GM12873 (cell line): ENCODE data around the gene GSTA5.
"Not testable (repeated sequence)": the region's sequence is repeated elsewhere in the genome, so short reads cannot be mapped to it uniquely, and the experiment has no call there.

ENCODE experiments used
- CTCF ChIP-seq: IDR thresholded peaks from 2 replicates; pipeline ENCODE4 v1.5.1; 2012; ENCODE audit warnings: low read depth, mild to moderate bottlenecking, moderate library complexity, low read length, control low read depth; ENCODE audit not compliant: insufficient read depth; ENCODE audit errors: missing control alignments

GSTA5 gene

GRCh38 chr6:52815167-52816092 lies 25.2 kb downstream of the GSTA5 start:
- TF ChIP-seq CTCF, result peak; percentile 81

GRCh38 chr6:52808660-52809059 lies 32.0 kb downstream of the GSTA5 start:
- TF ChIP-seq CTCF, result no peak

- TF ChIP-seq CTCF, result not testable (repeated sequence)
Measured at GRCh38 chr6:52803668-52804255, 36.9 kb downstream of the GSTA5 start, which contains the start of gene GSTA1. Gene GSTA1, minus strand, starts transcription at chr6:52803816. Its CDS starts 4,549 bp downstream, at chr6:52799267.

- TF ChIP-seq CTCF, result no peak
Measured at GRCh38 chr6:52802806-52803205, 37.8 kb downstream of the GSTA5 start.

DNA sequence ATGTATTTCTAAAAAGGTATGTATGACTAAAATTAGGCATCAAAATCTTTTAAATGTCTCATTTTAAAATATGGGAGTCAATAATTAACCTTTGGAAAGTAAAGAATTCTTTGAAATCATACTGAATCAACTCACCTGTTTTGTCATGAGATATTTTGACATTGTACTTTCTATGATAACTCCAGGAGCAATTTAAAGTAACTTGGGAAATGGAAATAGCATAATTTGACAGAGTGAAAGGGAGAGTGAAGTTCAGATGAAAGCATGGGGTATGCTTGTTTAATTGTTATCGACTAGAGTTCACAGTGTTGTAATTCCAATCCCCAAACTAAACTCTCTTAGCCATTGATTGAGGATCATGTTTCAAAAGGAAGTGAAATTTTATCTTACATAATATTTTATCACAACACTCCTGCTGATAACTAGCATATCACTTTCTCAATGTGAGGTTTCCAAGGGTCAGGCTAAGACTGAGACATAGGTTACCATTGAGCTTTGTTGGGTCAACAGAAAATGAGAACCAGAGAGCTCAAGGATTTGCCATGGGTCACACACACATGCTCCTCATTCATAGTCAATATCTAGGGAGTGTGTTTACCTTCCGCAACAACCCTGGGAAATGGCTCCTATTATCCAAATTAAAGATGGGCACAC lies 39.3 kb downstream of the GSTA5 start:
- no peak for TF ChIP-seq CTCF

DNA sequence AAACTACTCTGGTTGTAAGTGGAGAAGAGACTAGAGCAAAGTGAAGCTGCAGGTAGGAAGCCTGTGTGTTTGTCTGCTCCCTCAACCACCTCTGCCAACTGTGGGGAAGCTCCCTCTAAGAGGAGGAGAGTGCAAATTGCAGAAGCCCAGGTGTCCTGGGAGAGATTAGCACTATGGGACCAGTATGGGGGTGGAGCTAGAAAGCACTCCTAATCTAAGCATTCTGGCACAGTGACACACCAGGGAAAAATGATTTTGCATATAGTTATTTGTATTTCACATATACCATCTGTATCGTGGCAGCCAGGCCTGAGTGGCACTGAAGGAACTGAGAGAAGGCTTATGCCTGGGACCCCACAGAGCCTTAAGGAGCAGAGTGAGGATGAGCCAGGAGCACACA lies 49.8 kb downstream of the GSTA5 start:
- TF ChIP-seq CTCF, result no peak

- TF ChIP-seq CTCF, result no peak
Measured at GRCh38 chr6:52788478-52788877, 52.1 kb downstream of the GSTA5 start.
